ENCODE results near the gene JAG1. TPM values are rescaled to one million over a fixed set of nuclear protein-coding genes. Genes with fewer than 3 reads are reported as not detected.

The JAG1 gene
- total and polyA plus RNA-seq, 2 of the 4 experiments (the other 2 are of a cell fraction): 10.2 to 22.6 TPM

- Histone ChIP-seq H3K4ac (ENCODE audit: low read depth, low read length) (no peak overlapping the region), H4K8ac (ENCODE audit: low read depth in 2 of 2, low read length in 2 of 2) (no peak overlapping the region), H2AFZ (replicated peaks; ENCODE audit: low read length, poor library complexity) (no peak overlapping the region), H2BK15ac (ENCODE audit: low read depth, low read length) (no peak overlapping the region), H2BK5ac (ENCODE audit: low read depth, low read length, poor library complexity, severe bottlenecking) (no peak overlapping the region), H2AK9ac (replicated peaks; ENCODE audit: low read depth, low read length, poor library complexity) (no peak overlapping the region), H3K27ac (ENCODE audit: insufficient read depth, low read length) (no peak overlapping the region), H3K9me1 (ENCODE audit: insufficient read depth, low read length) (peaks cover 21% of the 10 kb centered on the region; the same call in 1 of the 2 replicates), H4K5ac (ENCODE audit: low read depth, low read length) (no peak overlapping the region), H3K9me3 (ENCODE audit: control insufficient read depth, insufficient read depth, low read length) (no peaks in the 10 kb centered on the region), H3K79me1 (ENCODE audit: low read depth in 1 of 2, low read length in 2 of 2) (peaks cover 8 to 30% of the 10 kb centered on the region in 2 experiments; a peak in 3 of 4 replicates), H3K14ac (replicated peaks; ENCODE audit: low read depth, low read length) (no peak overlapping the region), H3K4me2 (ENCODE audit: low read depth, low read length) (no peak overlapping the region), H3K18ac (ENCODE audit: low read depth, low read length) (no peak overlapping the region), H3K4me1 (ENCODE audit: control insufficient read depth, insufficient read depth, low read length) (peaks cover 16% of the 10 kb centered on the region), H3K56ac (ENCODE audit: extremely low read depth, insufficient read depth, low read length) (no peak overlapping the region), H2AK5ac (ENCODE audit: low read depth, low read length) (no peak overlapping the region), H3K9ac (ENCODE audit: low read depth, low read length) (no peak overlapping the region), H4K91ac (ENCODE audit: insufficient read depth, low read depth, low read length) (no peak overlapping the region), H3K23ac (ENCODE audit: low read depth, low read length) (no peak overlapping the region), H2BK20ac (ENCODE audit: low read depth, low read length) (no peak overlapping the region), H2BK120ac (ENCODE audit: low read depth, low read length) (no peak overlapping the region), H3K27me3 (ENCODE audit: control insufficient read depth, insufficient read depth, low read length) (no peaks in the 10 kb centered on the region), H3K36me3 (ENCODE audit: control insufficient read depth, insufficient read depth, low read length) (peaks cover 92% of the 10 kb centered on the region), H3K4me3 (ENCODE audit: insufficient read depth, low read depth, low read length) (no peak overlapping the region), H4K20me1 (ENCODE audit: insufficient read depth, low read length) (no peaks in the 10 kb centered on the region; the same call in 1 of the 2 replicates)
- TF ChIP-seq MAZ (IDR thresholded peaks at IDR 0.05; ENCODE audit: borderline replicate concordance, low read depth, low read length) (no peak), CEBPB (IDR thresholded peaks at IDR 0.05; ENCODE audit: low read depth, low read length) (no peak)
- ChIA-PET CTCF (no interaction called here), POLR2A (ENCODE audit: unreplicated experiment) (no interaction called here)
- 90% methylated on average over 2 of the region's 10 CpGs; no CpG with 5 or more reads in 1 of the 2 experiments for WGBS, 2 experiments (ENCODE audit: extremely low coverage in 2 of 2, insufficient read length in 1 of 2)
- intact Hi-C loops (cut with micrococcal nuclease): loop anchor here (5.0 kb wide), 1 partner anchor 178 kb away; no protein-coding TSS in a partner anchor
- ATAC-seq (ENCODE audit: low read depth): no peak
- BruUV-seq (replicated peaks): no TSS peak
- dilution Hi-C loops (cut with HindIII; ENCODE audit: low sequenced_read_pairs, unreplicated experiment): no loop called here
- in situ Hi-C loops (cut with MboI; ENCODE audit: low sequenced_read_pairs): loop anchor here (5.0 kb wide), 1 partner anchor 83 kb away; no protein-coding TSS in a partner anchor
- DNase-seq: no peak
These were observed 28.6 kb downstream of the JAG1 start for GRCh38 chr20:10645205-10645570.

All from IMR-90 (cell line).